Measurements from ENCODE around the gene MXI1.
"Not testable (repeated sequence)": the region's sequence is repeated elsewhere in the genome, so short reads cannot be mapped to it uniquely, and the experiment has no call there.

DNA sequence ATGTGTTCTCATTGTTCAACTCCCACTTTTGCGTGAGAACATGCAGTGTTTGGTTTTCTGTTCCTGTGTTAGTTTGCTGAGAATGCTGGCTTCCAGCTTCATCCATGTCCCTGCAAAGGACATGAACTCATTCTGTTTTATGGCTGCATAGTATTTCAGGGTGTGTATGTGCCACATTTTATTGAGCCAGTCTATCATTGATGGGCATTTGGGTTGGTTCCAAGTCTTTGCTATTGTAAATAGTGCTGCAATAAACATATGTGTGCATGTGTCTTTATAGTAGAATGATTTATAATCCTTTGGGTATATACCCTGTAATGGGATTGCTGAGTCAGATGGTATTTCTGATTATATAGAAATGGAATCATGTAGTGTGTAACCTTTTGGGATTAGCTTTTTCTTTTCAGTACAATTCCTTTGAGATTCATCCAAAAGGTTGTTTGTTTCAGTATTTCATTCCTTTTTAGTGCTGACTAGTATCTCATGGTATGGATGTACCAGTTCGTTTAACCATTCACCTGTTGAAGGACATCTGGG lies 21.7 kb upstream of the MXI1 start:
- not testable (repeated sequence) for TF ChIP-seq POLR2A, CTCF, EP300, POLR2AphosphoS5 (IDR thresholded peaks at IDR 0.05)

All from sigmoid colon (tissue), 4 donors.